Esophagus muscularis mucosa (tissue), 4 donors: ENCODE measurements around the gene PLA2G4B.

Source experiments
- EP300 ChIP-seq: sonication (generic); formaldehyde crosslinking; IDR thresholded peaks from one replicate; pipeline ENCODE4 v1.6.1; 2017; ENCODE audit warnings: antibody characterized with exemption
- POLR2A ChIP-seq: fragments of 450-650 bp; IDR thresholded peaks from one replicate; pipeline ENCODE4 v1.6.1; 2017; ENCODE audit warnings: antibody characterized with exemption, moderate library complexity, mild to moderate bottlenecking, low read depth
- POLR2AphosphoS5 ChIP-seq, 2 donors: sonication (generic); formaldehyde crosslinking; IDR thresholded peaks; one replicate each; pipeline ENCODE4 v1.6.1; 2017; ENCODE audit warnings: antibody characterized with exemption in 2 of 2
- TF ChIP-seq, protein P1 (sequence below), 3 experiments: fragments of 200-600 bp in 2 of 3; fragments of 450-650 bp in 1 of 3; sonication (generic) in 2 of 3; IDR thresholded peaks; one replicate each; pipeline ENCODE4 v1.5.1; 2017 to 2019; ENCODE audit warnings: antibody characterized with exemption in 3 of 3, mild to moderate bottlenecking in 2 of 3, moderate library complexity in 1 of 3

DNA sequence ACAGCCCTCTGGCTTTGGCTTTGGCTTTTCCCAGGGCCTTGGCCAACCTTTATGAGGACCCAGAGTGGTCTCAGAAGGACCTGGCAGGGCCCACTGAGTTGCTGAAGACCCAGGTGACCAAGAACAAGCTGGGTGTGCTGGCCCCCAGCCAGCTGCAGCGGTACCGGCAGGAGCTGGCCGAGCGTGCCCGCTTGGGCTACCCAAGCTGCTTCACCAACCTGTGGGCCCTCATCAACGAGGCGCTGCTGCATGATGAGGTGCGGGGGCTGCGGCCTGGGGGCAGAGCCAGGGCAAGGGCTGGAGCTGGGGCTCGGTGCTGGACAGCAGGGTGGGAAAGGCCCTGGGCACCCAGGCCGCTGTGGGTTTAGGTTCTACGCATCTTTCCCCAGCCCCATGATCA lies 6.2 kb downstream of the PLA2G4B start:
- TF ChIP-seq POLR2AphosphoS5 (IDR thresholded peaks at IDR 0.05) (no peak), POLR2A (no peak), EP300 (no peak)
- TF ChIP-seq, protein P1, sequence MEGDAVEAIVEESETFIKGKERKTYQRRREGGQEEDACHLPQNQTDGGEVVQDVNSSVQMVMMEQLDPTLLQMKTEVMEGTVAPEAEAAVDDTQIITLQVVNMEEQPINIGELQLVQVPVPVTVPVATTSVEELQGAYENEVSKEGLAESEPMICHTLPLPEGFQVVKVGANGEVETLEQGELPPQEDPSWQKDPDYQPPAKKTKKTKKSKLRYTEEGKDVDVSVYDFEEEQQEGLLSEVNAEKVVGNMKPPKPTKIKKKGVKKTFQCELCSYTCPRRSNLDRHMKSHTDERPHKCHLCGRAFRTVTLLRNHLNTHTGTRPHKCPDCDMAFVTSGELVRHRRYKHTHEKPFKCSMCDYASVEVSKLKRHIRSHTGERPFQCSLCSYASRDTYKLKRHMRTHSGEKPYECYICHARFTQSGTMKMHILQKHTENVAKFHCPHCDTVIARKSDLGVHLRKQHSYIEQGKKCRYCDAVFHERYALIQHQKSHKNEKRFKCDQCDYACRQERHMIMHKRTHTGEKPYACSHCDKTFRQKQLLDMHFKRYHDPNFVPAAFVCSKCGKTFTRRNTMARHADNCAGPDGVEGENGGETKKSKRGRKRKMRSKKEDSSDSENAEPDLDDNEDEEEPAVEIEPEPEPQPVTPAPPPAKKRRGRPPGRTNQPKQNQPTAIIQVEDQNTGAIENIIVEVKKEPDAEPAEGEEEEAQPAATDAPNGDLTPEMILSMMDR (IDR thresholded peaks at IDR 0.05), result no peak
